ENCODE results near the gene MAP1B.

Gene MAP1B

GRCh38 chr5:72252574-72253155, 145.4 kb downstream of the MAP1B start:
- no peak for DNase-seq (ENCODE audit: low spot score)

DNA sequence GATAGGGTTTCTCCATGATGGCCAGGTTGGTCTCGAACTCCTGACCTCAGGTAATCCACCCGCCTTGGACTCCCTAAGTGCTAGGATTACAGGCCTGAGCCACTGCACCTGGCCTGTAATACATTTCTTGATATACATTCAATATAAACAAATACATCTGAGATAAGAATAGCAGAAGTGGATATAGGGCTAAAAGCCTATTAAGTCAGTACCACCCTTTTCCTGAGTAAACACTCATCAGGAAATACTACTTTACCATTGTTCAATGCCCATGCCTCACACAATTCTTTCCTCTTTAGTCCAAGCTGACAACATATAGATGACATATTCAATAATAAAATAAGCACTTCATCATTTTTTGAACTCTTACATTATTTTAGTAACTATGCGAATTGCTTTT, 148.0 kb downstream of the MAP1B start:
- DNase-seq (ENCODE audit: low spot score): no peak

GRCh38 chr5:72255670-72256069, 148.4 kb downstream of the MAP1B start:
- no peak for DNase-seq (ENCODE audit: low spot score)

GRCh38 chr5:72256536-72256935, 149.3 kb downstream of the MAP1B start:
- DNase-seq (ENCODE audit: low spot score): no peak
